ENCODE results near the gene SLC39A3.

The SLC39A3 gene

GRCh38 chr19:2690856-2691255 lies 49.0 kb downstream of the SLC39A3 start:
- Histone ChIP-seq H3K9me3 (ENCODE audit: low read length) (no peaks in the 10 kb centered on the region), H3K4me3 (ENCODE audit: low read depth, low read length, poor library complexity, severe bottlenecking) (no peak overlapping the region), H3K27me3 (ENCODE audit: insufficient read depth, low read length) (no peaks in the 10 kb centered on the region), H3K36me3 (ENCODE audit: insufficient read depth, low read length) (no peaks in the 10 kb centered on the region), H3F3A (ENCODE audit: insufficient read depth, low read length) (no peaks in the 10 kb centered on the region), H3K79me2 (ENCODE audit: insufficient read depth, low read length) (no peaks in the 10 kb centered on the region), H3K4me1 (ENCODE audit: insufficient read depth, low read length, severe bottlenecking) (no peaks in the 10 kb centered on the region), H3K9me2 (ENCODE audit: low read depth, low read length) (no peaks in the 10 kb centered on the region), H2AFZ (ENCODE audit: low read length) (no peak overlapping the region), H3K27ac (ENCODE audit: low read depth, low read length, poor library complexity, severe bottlenecking) (no peak overlapping the region), H3K4me2 (ENCODE audit: low read length) (no peak overlapping the region), H4K20me1 (ENCODE audit: insufficient read depth, low read length) (no peaks in the 10 kb centered on the region), H3K9ac (ENCODE audit: low read length) (no peak overlapping the region)
- TF ChIP-seq EZH2 (IDR thresholded peaks at IDR 0.05; ENCODE audit: borderline replicate concordance, low read length) (no peak), CTCF (IDR thresholded peaks at IDR 0.05; ENCODE audit: low read length) (no peak)

- Histone ChIP-seq H3K4me2 (ENCODE audit: low read length) (no peak overlapping the region), H3K4me1 (ENCODE audit: insufficient read depth, low read length, severe bottlenecking) (peaks cover 4% of the 10 kb centered on the region), H3K9me3 (ENCODE audit: low read length) (no peaks in the 10 kb centered on the region), H3K4me3 (ENCODE audit: low read depth, low read length, poor library complexity, severe bottlenecking) (no peak overlapping the region), H4K20me1 (ENCODE audit: insufficient read depth, low read length) (no peaks in the 10 kb centered on the region), H3K9ac (ENCODE audit: low read length) (no peak overlapping the region), H3K27me3 (ENCODE audit: insufficient read depth, low read length) (no peaks in the 10 kb centered on the region; the same call in 1 of the 2 replicates), H2AFZ (ENCODE audit: low read length) (no peak overlapping the region), H3K79me2 (ENCODE audit: insufficient read depth, low read length) (no peaks in the 10 kb centered on the region), H3K27ac (ENCODE audit: low read depth, low read length, poor library complexity, severe bottlenecking) (no peak overlapping the region), H3K36me3 (ENCODE audit: insufficient read depth, low read length) (no peaks in the 10 kb centered on the region; the same call in 1 of the 2 replicates), H3F3A (ENCODE audit: insufficient read depth, low read length) (no peaks in the 10 kb centered on the region), H3K9me2 (ENCODE audit: low read depth, low read length) (no peaks in the 10 kb centered on the region)
- TF ChIP-seq CTCF (IDR thresholded peaks at IDR 0.05; ENCODE audit: low read length) (no peak), EZH2 (IDR thresholded peaks at IDR 0.05; ENCODE audit: borderline replicate concordance, low read length) (no peak)
Measured at GRCh38 chr19:2686360-2686759, 53.5 kb downstream of the SLC39A3 start.

GRCh38 chr19:2685204-2685704 lies 54.6 kb downstream of the SLC39A3 start:
- Histone ChIP-seq H3K27ac (ENCODE audit: low read depth, low read length, poor library complexity, severe bottlenecking) (no peak overlapping the region), H3K9me2 (ENCODE audit: low read depth, low read length) (no peaks in the 10 kb centered on the region), H3K9me3 (ENCODE audit: low read length) (no peaks in the 10 kb centered on the region), H3K27me3 (ENCODE audit: insufficient read depth, low read length) (no peaks in the 10 kb centered on the region; the same call in 1 of the 2 replicates), H3F3A (ENCODE audit: insufficient read depth, low read length) (no peaks in the 10 kb centered on the region), H3K36me3 (ENCODE audit: insufficient read depth, low read length) (no peaks in the 10 kb centered on the region; the same call in 1 of the 2 replicates), H3K4me3 (ENCODE audit: low read depth, low read length, poor library complexity, severe bottlenecking) (no peak overlapping the region), H4K20me1 (ENCODE audit: insufficient read depth, low read length) (no peaks in the 10 kb centered on the region), H3K4me1 (ENCODE audit: insufficient read depth, low read length, severe bottlenecking) (peaks cover 13% of the 10 kb centered on the region), H3K9ac (ENCODE audit: low read length) (no peak overlapping the region), H3K4me2 (ENCODE audit: low read length) (no peak overlapping the region), H2AFZ (ENCODE audit: low read length) (no peak overlapping the region), H3K79me2 (ENCODE audit: insufficient read depth, low read length) (no peaks in the 10 kb centered on the region)
- TF ChIP-seq EZH2 (IDR thresholded peaks at IDR 0.05; ENCODE audit: borderline replicate concordance, low read length) (no peak), CTCF (IDR thresholded peaks at IDR 0.05; ENCODE audit: low read length) (no peak)

Data from OCI-LY1 (cell line).